ENCODE results near the gene NAT10.

Gene NAT10

GRCh38 chr11:34150494-34151151 lies 45.2 kb downstream of the NAT10 start:
- DNase-seq: no peak

DNA sequence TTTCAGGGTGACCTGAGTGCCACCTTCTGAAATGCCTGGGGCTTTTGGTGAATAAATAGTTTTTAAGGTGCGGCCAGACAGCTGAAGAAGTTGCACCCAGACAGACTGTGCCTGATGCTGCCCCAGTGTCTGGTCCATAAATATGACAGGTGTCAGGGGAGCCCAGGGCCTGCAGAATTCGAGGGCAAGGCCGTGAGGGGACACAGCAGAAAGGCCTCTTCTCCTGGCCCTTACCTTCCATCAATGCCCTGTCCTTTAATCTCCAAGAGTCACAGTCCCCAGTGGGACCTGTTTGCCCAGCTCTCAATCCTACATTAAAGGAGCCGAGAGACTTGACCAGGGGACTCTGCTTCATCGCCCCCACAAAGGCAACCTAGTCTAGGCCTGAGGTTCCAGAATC lies 45.7 kb downstream of the NAT10 start:
- no peak for DNase-seq

DNA sequence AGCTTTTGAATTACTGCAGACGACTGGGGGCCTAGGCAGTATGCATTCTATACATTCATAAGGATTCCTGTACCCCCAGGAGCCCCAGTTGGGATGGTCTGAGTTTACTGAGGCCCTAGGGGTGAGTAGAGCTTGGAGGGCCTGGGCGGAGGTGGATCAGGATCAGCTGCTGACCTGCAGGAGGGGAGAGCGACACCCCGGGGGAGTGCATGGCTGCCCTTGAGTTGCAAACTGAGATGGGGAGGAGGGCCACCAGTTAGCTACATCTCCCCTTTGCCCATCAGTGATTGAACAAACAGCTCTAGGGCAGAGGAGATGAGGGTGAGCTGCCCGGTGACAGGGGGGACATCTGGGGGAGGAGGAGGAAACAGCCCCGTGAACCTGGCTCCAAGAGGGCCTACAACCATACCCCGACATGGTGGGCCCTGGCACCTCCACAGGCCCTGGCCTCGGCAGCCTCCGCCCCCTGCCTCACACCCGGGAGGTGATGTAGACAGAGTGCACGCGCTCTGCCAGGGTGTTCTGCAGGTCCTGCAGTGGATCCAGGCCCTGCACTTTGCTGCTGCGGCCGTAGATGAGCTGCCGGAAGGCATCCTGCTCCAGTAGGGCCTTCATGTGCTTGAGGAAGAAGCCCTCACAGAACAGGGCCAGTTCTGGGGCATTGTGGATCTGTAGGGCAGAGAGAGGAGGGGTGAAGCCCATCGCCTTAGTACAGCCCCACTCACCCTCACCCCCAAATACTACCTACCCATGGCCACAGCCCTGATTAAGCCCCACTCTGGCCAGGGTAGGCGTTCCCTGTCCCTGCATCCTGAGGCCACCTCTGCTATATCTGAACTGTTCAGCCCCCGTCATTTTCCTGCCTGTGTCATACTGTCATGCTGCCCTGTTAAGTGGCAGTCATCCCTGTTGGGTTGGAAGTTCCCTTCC lies 46.8 kb downstream of the NAT10 start:
- DNase-seq: no peak

DNA sequence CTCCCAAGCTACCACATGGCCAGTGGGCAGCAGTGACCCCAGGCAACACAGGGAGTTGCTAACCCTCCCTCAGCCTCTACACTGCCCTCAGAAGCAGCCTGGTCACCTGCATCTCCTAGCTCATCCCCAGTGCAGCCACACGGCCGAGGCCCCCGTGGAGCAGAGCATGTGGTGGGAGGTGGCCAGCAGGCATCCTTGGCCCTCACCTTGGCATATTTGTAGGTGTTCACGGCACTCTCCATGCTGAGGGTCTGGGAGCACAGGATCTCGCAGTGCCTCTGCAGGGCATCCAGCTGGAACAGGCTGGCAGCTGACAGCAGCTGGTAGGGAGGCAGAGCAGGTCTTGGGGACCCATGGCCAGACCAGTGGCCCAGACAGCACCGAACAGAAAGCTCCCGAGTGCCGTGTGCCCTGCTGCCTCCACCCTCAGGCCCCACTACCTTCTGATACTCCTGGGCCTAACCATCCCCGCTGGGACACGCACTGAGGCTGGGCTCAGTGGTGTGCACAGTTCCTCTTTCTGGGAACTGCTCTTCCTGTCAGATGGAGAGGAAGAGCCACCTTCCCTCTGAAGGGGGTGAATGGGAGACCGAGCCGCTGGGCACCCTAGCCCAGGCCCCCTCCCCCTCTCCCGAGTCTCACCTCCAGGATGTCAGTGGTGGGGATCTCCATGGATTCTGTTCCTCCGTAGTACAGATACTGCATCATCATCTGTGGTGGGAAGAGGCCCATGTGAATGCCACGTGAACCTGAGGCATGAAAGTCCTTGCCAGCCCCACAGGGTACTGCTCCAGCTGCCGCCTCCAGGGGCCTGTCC lies 48.8 kb downstream of the NAT10 start:
- DNase-seq: no peak

DNA sequence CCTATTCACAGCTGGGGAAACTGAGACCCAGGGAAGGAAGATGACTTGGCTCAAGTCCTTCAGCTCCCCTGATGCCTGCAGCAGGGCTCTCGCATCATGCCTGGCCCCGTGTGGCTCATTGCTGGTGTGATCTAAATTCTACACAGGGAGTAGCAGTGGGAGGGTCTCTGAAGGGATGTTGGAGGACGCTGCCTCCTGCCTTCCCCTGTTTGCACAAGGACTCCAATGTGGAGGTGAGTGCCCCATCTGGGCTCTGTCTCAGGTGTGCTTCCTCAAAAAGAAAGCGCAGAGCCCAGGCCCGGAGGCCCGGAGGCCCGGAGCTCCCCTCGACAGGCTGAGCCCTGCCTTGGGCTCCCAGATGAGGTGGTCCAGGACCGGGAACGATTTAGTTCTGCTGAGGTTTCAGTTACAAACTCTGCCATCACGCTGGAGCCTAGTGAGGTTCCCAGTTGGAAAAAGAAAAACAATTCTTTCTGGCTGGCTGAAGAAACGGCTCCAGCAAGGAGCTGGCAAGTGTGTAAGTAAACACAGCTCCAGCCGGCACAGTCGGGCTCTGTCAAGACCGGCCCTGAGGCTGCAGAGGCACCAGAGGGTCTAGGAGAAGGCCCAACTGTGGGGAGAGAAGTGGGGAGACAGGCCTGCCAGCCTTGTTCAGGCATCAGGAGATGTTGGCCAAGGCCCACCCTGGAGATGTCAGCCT lies 49.8 kb downstream of the NAT10 start:
- no peak for DNase-seq

GRCh38 chr11:34155757-34156062 lies 50.3 kb downstream of the NAT10 start:
- DNase-seq: no peak

DNA sequence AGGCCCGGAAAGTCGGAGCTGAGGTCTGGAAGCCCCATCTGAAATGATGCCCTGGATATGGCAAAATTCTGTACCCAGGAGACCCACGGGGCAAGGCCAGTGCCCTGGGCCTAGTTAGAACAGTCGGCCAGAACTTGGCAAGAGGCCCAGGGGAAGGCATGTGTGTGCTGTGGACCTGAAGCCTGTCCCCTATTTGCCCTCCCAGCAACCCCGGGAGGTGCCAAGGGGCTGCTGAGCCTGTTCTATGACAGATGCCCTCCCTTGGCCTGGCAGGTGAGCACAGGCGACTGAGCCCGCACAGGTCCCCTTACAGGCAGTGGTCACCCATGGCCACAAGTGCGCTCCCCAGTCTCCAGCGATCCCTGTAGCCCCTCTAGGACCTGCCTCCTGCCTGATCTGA lies 51.7 kb downstream of the NAT10 start:
- no peak for DNase-seq

DNA sequence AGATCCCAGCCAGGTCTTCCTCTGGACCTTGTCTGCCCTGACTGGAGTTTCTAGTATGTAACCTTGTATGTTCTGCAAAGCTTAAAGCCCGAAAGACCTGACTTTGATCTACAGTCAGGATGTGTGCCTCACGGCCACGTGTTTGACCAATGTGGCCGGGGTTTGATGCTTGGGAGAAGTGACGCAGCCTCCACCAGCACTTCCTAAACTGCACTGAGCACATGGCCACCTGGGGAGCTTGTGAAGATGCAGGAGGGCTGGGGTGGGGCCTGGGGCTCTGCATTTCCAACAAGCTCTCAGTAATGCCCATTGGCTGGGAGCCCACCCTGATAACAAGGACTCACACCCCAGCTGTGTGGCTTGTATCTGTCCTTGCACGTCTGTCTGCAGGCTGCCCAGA lies 53.2 kb downstream of the NAT10 start:
- DNase-seq: no peak

GRCh38 chr11:34160049-34160721 lies 54.8 kb downstream of the NAT10 start:
- DNase-seq: no peak

DNA sequence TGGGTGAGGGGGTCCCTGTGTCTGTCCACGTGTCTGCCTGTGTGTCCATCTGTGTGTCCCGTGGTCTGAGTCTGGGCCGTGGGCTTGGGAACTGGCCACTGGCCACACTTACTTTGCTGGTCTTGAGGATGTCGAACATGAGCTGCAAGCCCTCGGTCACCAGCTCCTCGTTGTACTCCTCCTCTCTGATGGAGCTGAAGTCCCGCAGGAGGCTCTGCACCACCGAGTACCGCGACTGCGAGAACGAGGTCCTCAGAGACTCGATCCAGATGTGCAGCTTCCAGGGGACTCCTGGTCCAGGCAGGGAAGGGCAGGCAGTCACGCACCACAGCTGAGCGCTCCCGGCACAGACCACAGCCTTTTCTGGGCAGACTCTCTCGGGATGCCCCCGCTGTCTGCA lies 55.4 kb downstream of the NAT10 start:
- no peak for DNase-seq

DNA sequence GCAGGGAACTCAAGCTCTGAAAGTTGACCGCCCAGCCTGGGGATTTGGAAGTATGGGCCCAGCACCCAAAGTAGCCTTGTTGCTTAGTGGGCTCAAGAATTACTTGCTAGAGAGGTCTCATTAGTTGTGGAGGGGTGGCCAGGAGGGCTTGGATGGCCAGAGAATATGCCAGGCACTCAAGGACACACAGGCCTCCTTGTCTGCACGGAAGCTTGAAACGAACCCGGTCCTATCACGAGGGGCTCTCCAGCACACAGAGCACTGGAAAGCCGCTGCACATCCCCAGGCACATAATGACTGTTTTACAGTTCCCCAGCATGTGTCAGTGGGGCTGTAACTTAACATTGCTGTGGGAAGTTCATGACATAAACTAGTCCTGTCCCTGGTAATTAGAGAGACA lies 55.9 kb downstream of the NAT10 start:
- DNase-seq: no peak

DNA sequence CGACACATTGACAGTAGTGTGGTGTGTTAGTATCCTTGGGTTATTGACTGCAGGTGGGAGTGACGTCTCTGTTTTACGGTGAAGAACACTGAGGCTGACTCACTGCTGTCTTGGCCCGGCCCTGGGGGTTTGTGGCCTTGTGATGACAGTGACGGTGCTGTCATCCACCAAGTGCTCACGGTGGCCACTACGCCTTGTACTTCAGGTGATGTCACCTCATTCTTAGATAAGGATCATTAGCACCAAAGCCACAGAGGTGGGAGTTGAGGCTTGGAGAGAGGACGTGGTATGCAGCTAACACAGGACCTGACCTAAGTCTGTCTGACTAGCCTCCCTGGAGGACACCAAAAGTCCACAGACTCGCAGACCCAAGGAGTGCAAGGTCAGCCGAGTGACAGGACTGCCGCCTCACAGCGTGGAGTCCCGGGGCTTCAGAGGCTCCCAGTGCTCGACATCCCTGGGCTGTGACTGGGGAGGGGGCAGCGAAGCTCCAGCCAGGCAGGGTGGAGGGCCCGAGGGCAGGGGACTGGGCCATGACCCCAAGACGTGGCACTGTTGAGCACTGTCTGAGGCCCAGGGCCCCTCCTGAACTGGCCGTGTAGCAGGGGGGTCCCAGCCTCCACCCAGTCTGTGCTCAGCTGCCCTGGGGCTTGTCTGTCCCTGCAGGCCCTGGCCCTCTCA lies 56.5 kb downstream of the NAT10 start:
- no peak for DNase-seq

DNA sequence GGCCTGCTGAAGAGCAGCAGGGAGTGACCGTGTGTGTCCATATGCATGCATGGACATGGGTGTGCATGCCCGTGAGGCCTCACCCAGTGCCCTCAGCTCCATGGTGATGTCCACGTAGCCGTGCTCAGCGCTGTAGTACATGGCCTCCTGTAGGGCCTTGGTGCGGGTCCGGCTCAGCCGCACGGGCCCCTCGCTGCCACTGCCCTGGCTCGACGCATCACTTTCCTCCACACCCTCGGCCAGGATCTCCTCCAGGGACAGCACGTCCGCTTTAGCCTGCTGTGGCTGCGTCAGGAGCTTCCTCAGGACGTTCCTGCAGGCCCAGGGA lies 57.0 kb downstream of the NAT10 start:
- no peak for DNase-seq

DNA sequence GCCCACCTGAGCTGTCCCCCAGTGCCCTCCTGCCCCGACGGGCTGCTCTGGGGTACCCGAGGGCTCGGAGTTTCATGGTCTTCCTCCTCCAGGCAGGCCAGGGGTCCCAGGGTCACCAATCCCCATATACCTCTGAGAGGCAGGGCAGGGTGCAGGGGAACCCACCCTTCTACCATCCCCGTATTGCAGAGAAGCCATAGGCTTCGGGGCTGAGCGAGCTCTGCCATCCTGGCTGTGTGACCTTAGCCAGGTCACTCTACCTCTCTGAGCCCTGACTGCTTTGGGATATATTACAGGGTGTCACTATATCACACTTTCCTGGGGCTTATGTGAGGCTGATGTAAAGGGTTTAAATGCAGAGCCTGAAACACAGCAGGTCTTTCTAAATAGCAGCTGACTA lies 57.4 kb downstream of the NAT10 start:
- DNase-seq: no peak

DNA sequence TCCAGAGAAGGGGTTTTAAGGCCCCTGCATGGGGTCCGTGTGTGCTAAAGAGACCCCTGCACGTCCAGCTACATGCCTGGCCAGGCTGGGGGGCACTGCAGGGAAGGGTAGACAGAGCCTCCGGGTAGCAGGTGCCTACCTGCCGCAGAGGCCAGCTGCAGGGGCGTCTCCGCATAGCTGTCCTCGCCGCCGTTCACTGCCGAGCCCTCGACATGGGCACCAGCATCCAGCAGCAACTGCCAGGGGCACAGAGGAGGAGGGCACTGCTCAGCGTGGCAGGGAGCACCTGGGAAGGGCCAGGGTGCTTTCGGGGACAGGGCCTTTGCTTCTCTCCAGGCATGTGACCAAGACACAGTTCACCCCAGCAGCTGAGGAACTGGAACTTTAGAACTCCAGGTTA lies 59.7 kb downstream of the NAT10 start:
- no peak for DNase-seq

DNA sequence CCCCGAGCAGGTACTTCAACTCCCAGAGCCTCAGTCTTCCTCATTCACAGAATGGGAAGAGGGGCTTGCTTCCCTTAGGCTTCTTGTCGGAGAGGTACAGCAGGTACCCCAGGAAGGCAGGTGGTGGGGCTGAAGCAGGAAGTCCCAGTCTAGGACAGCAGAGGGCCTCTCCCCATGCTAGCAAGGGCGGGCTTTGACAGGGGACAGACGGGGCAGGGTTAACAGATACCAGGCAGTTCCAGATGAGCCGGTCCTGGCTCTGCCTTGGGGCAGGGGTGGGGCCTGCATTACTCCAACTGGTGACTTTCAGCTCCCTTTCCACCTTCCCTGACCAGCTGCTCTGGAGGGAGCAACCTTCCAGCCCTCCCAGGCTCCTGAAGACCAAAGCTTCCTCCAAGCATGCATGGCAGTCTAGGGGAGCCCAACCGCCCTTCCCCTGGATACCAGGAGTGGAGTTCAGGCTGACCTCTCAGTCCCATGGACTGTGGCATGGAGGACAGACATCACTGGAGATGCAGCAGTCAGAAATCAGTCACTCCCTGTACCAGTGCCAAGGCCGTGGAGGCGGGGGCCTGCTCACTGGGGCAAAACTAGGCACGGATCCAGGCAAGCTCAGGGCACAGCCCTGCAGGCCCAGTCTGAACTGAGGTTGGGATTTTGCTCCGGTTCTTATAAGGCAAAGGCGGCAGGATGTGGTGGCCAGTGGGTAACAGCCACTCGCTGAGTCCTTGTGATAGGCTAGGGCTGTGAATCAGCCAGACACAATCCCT lies 60.5 kb downstream of the NAT10 start:
- no peak for DNase-seq

DNA sequence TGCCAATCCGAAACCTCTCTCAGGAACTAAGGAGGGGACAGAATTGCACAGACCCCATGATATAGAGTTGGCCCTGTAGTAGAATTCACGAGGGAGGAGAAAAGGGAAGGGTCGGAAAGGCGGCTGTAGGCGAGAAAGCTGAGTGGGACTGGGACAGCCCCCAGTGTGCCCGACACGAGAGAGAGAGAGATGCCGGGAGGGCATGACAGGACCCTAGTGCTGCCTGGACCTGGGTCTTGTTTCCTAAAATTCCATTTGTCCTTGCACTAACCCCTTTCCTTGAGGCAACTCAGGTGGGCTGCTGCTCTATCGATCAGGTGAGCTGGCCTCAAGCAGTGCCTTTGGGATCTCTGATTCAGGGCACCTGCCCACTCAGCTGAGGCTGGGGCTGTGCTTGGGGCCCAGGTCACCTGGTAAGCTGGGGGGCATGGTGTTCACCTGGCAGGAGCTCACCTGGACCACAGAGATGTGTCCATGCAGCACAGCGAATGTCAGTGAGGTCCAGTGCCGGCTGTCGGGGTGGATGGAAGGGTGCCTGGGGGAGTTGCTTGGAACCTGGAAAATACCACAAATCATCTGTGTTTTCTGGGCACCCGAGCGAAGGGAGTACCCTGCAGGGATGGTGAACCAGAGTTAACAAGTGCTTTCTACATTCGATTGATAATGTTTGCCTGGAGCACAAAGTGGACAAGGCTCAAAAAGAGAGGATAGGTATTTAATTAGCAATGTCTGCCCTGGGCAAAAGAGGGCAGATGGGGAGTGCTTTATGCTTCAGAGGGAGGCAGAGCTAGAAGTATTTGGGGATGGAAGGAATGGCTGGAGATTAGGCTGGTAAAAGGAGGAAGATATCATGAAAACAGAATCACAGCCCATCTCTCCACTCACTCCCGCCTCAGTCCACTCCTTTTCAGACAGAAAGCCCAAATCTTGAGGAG lies 61.6 kb downstream of the NAT10 start:
- no peak for DNase-seq

DNA sequence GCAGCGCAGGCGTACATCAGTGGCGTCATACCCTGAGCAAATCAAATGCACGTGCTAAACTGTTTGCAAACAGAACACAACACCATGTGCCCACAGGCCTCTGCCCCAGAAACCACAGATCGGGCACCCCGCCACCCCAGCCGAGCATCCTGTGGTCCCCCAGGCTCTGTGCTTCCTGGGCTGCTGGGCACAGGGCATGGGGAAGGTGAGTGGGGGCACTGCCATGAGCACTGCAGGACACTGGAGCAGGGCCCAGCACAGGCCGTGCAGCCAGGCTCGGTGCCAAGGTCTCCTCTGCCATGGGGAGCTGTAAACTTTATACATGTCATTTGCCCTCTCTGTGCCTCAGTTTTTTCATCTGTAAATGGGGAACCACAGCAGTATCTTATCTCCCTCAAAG lies 62.5 kb downstream of the NAT10 start:
- no peak for DNase-seq

DNA sequence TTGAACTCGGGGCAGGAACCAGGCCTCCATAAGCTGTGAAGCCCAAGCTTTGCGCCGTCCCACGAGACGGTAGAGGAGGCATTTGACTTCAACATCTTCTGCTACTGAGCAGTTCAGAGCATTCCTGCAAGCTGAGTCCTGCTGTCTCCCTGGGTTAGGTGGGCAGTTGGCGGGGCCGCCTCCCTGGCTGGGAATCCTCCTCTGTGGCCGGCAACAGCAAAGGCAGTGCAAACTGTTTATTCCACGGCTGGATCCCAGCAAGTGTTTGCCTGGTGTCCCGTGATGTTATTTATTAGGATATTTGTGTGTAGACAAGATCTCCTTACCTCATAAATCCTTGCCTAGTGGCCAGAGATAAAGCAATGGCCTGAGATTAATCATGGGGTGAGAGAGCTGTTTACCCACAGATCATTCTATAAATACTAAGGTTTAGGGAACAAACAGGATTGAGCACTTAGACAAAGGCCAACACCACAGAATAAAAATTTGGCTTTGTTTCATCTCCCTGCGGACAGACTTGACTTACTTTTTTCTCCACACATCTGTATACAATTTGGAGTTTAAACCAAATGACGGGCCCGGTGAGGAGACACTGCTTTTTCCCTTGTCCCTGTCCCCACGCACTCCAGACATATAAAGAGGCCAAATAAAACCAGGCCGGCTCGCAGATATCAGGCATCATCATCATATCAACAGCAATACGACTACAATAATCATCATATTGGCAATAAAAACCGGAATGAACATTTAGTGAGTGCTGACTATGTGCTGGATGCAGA lies 63.4 kb downstream of the NAT10 start:
- no peak for DNase-seq

Data from SW 1271 (cell line).